Measurements from ENCODE around the gene AGBL4. TPM values are rescaled to one million over a fixed set of nuclear protein-coding genes. Genes with fewer than 3 reads are reported as not detected.

AGBL4 gene
- polyA plus RNA-seq, 1 donor (not counting 4 experiments of a cell fraction or from before 2014, with no cell fraction given), result not detected

DNA sequence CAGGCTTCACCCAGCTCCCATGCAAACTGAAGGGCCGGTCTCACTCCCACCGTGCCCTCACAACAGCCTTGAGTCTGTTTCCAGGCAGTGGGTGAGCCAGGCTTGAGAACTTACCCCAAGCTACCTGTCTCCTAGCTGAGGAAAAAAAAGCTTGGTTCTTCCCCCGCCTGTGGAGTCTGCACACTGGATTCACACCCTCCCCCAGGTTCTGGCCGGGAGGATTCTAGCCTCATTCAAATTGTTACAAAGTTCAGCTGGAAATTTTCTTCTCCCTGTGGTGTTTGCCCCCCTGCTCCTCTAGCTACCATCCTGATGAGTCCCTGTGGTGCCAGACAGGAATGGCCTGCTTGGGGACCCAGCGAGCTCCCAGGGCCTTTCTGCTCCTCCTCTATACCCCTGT is 471.7 kb downstream of the AGBL4 start:
- no peaks in the 10 kb centered on the region for H3K4me1 ChIP-seq (ENCODE audit: control insufficient read depth, extremely low read depth, insufficient read depth, low read length)
- H3K4me3 ChIP-seq (ENCODE audit: control insufficient read depth in 2 of 3, extremely low read depth in 1 of 3, insufficient read depth in 2 of 3, low read depth in 1 of 3, low read length in 3 of 3), result no peak overlapping the region
- no peak overlapping the region for H3K27ac ChIP-seq (ENCODE audit: control insufficient read depth, insufficient read depth, low read length)
- H3K9me3 ChIP-seq (ENCODE audit: control insufficient read depth, low read depth, low read length), result peaks cover 1% of the 10 kb centered on the region
- no peaks in the 10 kb centered on the region for H3K79me2 ChIP-seq (ENCODE audit: control insufficient read depth, insufficient read depth, low read length)
- no peaks in the 10 kb centered on the region for H3K27me3 ChIP-seq (ENCODE audit: control insufficient read depth, extremely low read depth, insufficient read depth, low read length)
- no peaks in the 10 kb centered on the region for H3K36me3 ChIP-seq (ENCODE audit: control insufficient read depth in 2 of 2, extremely low read depth in 1 of 2, insufficient read depth in 2 of 2, low read length in 2 of 2)
- no peak overlapping the region for H3K9ac ChIP-seq (ENCODE audit: control insufficient read depth, extremely low read depth, insufficient read depth, low read length)
- dilution Hi-C loops (cut with MboI; ENCODE audit: extremely low pct_ligation_motif_present, low sequenced_read_pairs), result no loop called here
- DNase-seq (ENCODE audit: low read depth, low spot score), result no peak
- no peak for FAIRE-seq
- TF ChIP-seq EZH2 (IDR thresholded peaks at IDR 0.05; ENCODE audit: low read length) (no peak), CTCF (optimal IDR thresholded peaks at IDR 0.05 in 1 of 3, IDR thresholded peaks at IDR 0.05 in 1 of 3, conservative IDR thresholded peaks at IDR 0.05 in 1 of 3; ENCODE audit: extremely low read depth in 1 of 3, insufficient read depth in 2 of 3, low read length in 3 of 3) (no peak)
- H2AFZ ChIP-seq (ENCODE audit: control insufficient read depth, low read length), result no peak overlapping the region
- no peaks in the 10 kb centered on the region for H4K20me1 ChIP-seq (ENCODE audit: control insufficient read depth, extremely low read depth, insufficient read depth, low read length)
- H3K4me2 ChIP-seq (ENCODE audit: control insufficient read depth, extremely low read depth, insufficient read depth, low read depth, low read length), result no peak overlapping the region
- H3K9me1 ChIP-seq (ENCODE audit: control insufficient read depth, extremely low read depth, insufficient read depth, low read length), result no peaks in the 10 kb centered on the region

- Histone ChIP-seq H3K27me3 (ENCODE audit: control insufficient read depth, extremely low read depth, insufficient read depth, low read length) (no peaks in the 10 kb centered on the region), H3K9ac (ENCODE audit: control insufficient read depth, extremely low read depth, insufficient read depth, low read length) (no peak overlapping the region), H3K79me2 (ENCODE audit: control insufficient read depth, insufficient read depth, low read length) (no peaks in the 10 kb centered on the region), H3K4me1 (ENCODE audit: control insufficient read depth, extremely low read depth, insufficient read depth, low read length) (no peaks in the 10 kb centered on the region), H3K9me3 (ENCODE audit: control insufficient read depth, low read depth, low read length) (no peaks in the 10 kb centered on the region), H3K4me2 (ENCODE audit: control insufficient read depth, extremely low read depth, insufficient read depth, low read depth, low read length) (no peak overlapping the region), H3K36me3 (ENCODE audit: control insufficient read depth in 2 of 2, extremely low read depth in 1 of 2, insufficient read depth in 2 of 2, low read length in 2 of 2) (no peaks in the 10 kb centered on the region), H2AFZ (ENCODE audit: control insufficient read depth, low read length) (no peak overlapping the region), H3K9me1 (ENCODE audit: control insufficient read depth, extremely low read depth, insufficient read depth, low read length) (no peaks in the 10 kb centered on the region), H4K20me1 (ENCODE audit: control insufficient read depth, extremely low read depth, insufficient read depth, low read length) (no peaks in the 10 kb centered on the region), H3K27ac (ENCODE audit: control insufficient read depth, insufficient read depth, low read length) (no peak overlapping the region), H3K4me3 (ENCODE audit: control insufficient read depth in 2 of 3, extremely low read depth in 1 of 3, insufficient read depth in 2 of 3, low read depth in 1 of 3, low read length in 3 of 3) (no peak overlapping the region)
- FAIRE-seq, result no peak
- no peak for DNase-seq (ENCODE audit: low read depth, low spot score)
- dilution Hi-C loops (cut with MboI; ENCODE audit: extremely low pct_ligation_motif_present, low sequenced_read_pairs), result no loop called here
- TF ChIP-seq CTCF (optimal IDR thresholded peaks at IDR 0.05 in 1 of 3, IDR thresholded peaks at IDR 0.05 in 1 of 3, conservative IDR thresholded peaks at IDR 0.05 in 1 of 3; ENCODE audit: extremely low read depth in 1 of 3, insufficient read depth in 2 of 3, low read length in 3 of 3) (no peak), EZH2 (IDR thresholded peaks at IDR 0.05; ENCODE audit: low read length) (no peak)
Observed at GRCh38 chr1:49544615-49545014, 479.1 kb downstream of the AGBL4 start.

All from keratinocyte (primary cell).